Memory B cell (primary cell): ENCODE measurements around the gene SLBP.

ENCODE experiments used
- ATAC-seq: fragments of 150-1000 bp; cut with Tn5 transposase; 2 replicates; pipeline ENCODE4 v1.10.0; 2021; ENCODE audit warnings: low read depth, mild to moderate bottlenecking, moderate library complexity
- DNase-seq, 2 donors: peaks; one replicate each; pipeline ENCODE4 v3.0.0; 2022; ENCODE audit warnings: low spot score in 2 of 2
- H3K27ac Mint-ChIP-seq: one replicate; pipeline ENCODE4 v1.8.0; 2022; ENCODE audit warnings: mild to moderate bottlenecking, moderate library complexity, mixed read lengths
- H3K27me3 Mint-ChIP-seq: one replicate; pipeline ENCODE4 v1.8.0; 2022; ENCODE audit warnings: mixed read lengths
- H3K36me3 Mint-ChIP-seq: one replicate; pipeline ENCODE4 v1.8.0; 2022; ENCODE audit warnings: mild to moderate bottlenecking, mixed read lengths
- H3K4me1 Mint-ChIP-seq: one replicate; pipeline ENCODE4 v1.8.0; 2022; ENCODE audit warnings: mixed read lengths
- H3K4me3 Mint-ChIP-seq: one replicate; pipeline ENCODE4 v1.8.0; 2022; ENCODE audit warnings: mild to moderate bottlenecking, moderate library complexity, mixed read lengths
- H3K9me3 Mint-ChIP-seq: one replicate; pipeline ENCODE4 v1.8.0; 2022; ENCODE audit warnings: mixed read lengths

Gene SLBP

DNA sequence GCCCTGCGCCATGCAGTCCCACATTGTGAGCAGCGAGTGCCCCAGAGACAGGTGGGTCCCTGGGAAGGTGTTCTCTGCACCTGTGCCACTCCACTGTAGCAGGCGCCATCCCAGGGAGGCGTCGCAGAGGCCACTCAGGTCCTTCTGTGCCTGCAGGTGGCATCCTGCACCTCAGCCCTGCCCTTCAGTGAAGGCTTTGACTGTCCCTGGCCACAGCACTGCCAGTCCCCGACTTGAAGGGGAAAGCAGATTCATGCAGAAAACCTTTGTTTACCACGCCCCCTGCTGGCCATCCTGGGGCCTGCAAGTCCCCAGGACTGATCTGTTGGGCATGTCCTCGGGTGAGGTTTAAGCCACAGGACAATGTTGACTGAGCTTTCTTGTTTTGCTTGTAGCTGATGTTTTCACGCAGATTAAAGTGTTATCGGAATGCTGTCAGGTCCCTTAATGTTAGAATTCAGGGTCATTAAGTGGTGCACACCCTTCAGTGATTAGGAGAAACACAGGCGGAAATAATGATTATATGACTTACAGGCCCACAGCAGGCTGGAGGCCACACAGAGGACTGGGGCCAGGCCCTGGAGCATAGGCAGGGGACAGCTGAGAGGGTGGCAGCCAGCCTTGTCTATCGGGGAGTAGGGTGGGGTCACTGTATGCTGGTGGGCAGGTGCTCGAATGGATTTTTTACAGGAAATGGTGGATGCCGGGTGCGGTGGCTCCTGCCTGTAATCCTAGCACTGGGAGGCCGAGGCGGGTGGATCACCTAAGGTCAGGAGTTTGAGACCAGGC is 14.2 kb upstream of the SLBP start:
- peak overlapping the region; percentile 72 for H3K27ac Mint-ChIP-seq
- peak; percentile 18 for ATAC-seq
- H3K36me3 Mint-ChIP-seq = peaks cover 13% of the 10 kb centered on the region
- no peaks in the 10 kb centered on the region for H3K9me3 Mint-ChIP-seq
- H3K4me3 Mint-ChIP-seq = no peak overlapping the region
- H3K27me3 Mint-ChIP-seq = no peaks in the 10 kb centered on the region
- DNase-seq = peak; percentile 87 to 94
- H3K4me1 Mint-ChIP-seq = peaks cover 33% of the 10 kb centered on the region

DNA sequence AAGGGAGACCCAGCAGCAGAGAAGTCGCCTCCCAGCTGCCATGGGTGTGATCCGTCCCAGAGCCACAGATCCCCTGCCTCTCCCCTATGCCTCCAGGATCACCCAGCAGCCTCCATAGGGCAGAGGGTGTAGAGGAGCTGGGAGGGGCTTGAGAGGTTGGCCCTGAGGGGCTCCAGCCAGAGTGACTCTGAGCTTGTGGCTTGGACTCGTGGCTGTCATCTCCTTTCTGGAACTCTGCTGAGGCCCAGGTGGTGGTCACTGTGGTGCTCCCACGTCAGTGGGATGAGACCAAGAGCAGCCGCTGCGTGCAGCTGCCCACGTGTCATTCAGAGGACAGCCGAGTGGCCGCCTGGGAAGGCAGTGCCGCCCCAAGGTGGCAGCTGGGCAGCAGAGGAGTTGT is 13.4 kb upstream of the SLBP start:
- peaks cover 33% of the 10 kb centered on the region for H3K4me1 Mint-ChIP-seq
- no peak for ATAC-seq
- no peak overlapping the region for H3K27ac Mint-ChIP-seq
- H3K36me3 Mint-ChIP-seq = peaks cover 10% of the 10 kb centered on the region
- H3K27me3 Mint-ChIP-seq = no peaks in the 10 kb centered on the region
- DNase-seq = no peak
- no peaks in the 10 kb centered on the region for H3K9me3 Mint-ChIP-seq
- peak overlapping the region; percentile 12 for H3K4me3 Mint-ChIP-seq

DNA sequence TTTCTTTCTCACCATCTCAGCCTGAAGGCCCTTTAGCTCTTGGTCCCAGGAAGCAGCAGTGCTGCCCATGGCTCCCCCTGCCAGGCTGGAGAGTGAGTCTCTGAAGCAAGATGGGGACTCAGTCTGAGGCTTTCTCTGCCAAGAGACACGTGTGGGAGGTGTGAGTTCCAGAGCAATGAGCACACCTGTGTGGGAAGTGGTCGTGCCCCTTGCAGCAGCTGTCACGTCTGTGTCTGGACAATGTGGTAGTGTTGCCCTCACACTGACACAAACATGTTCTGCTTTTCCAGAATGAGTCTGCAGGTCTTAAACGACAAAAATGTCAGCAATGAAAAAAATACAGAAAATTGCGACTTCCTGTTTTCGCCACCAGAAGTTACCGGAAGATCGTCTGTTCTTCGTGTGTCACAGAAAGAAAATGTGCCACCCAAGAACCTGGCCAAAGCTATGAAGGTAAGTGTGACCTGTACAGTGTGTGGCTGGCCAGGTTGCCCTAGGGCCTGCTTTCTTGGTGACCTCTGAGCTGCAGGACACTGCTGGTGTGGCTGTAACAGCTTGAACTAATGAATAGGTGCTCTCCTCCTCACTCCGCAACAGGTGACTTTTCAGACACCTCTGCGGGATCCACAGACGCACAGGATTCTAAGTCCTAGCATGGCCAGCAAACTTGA is 11.1 kb upstream of the SLBP start:
- H3K4me1 Mint-ChIP-seq = peaks cover 44% of the 10 kb centered on the region
- H3K36me3 Mint-ChIP-seq = peaks cover 9% of the 10 kb centered on the region
- peak overlapping the region; percentile 85 for H3K4me3 Mint-ChIP-seq
- DNase-seq = peak; percentile 59 to 68
- H3K27me3 Mint-ChIP-seq = no peaks in the 10 kb centered on the region
- peak overlapping the region; percentile 96 for H3K27ac Mint-ChIP-seq
- H3K9me3 Mint-ChIP-seq = no peaks in the 10 kb centered on the region
- peak; percentile 55 for ATAC-seq

DNA sequence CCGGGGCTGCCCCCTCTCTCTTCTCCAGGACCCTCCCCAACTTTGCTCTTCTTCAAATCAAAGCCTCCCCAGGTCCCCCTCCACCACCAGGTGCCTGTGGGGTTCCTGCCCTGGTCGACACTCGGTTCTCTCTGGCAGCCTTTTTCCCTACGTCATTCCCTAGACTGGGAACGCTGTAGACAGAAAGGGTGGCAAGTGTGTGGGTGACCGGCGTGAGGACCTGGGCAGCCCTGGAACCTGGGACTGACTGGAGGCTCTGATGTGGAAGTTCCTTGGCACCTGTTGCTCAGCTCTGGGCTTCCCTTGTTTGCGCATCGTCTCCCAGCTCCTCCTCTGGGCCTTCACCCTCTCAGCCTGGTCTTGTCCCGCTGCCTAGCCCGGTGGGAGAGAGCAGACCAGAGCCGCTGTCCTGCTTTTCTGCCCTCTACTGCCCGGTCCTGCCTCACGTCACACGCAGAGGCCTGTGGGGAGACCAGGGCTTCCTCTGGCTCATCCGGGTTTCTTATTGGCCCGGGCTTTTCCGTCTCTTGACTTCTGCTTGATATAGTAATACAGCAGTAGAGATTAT is 10.5 kb upstream of the SLBP start:
- ATAC-seq = no peak
- no peaks in the 10 kb centered on the region for H3K9me3 Mint-ChIP-seq
- peaks cover 47% of the 10 kb centered on the region for H3K4me1 Mint-ChIP-seq

DNA sequence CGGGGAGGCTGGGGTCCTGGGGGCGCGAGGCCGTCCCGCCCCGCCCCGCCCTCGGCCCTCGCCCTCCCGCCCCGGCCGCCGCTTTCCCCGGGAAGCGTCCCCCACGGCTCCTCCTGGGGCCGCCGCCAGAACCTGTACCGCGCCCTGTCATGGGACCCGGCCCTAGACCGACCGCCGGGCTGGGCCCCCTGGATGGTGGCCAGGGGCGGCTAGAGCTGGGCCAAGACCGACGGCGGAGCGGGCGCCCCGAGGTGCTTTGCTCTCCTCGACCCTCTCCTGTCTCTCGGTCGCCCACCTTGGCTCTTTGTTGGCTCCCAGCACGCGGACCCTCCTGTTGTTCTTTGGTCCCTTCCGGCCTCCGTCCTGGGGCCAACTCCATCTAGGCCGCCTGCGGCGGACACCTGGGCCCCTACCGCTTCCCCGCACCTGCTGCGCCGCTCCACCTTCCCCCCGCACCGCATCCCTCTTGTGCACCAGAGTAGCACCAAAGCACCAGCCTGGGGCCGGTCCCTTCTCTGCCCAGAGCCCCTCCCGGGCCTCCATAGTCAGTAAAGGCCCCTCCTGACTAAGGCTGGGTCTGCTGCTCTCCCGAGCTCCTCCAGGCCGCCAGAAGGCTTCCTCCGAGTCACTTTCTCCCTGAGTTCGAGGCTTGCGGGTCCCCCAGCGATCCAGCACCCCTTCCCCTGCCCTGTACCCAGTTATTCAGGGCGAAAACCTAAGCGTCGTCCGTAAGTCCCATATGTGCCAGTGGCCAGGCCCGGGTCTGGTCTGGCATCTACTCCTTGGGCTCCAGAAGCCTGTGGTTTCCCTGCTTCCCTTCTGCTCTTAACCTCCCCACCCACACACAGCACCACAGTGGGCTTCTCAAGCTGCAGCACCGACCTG is 9.8 kb upstream of the SLBP start:
- Mint-ChIP-seq H3K9me3 (no peaks in the 10 kb centered on the region), H3K4me3 (peak overlapping the region; percentile 85), H3K36me3 (peaks cover 8% of the 10 kb centered on the region), H3K27ac (peak overlapping the region; percentile 96), H3K4me1 (peaks cover 43% of the 10 kb centered on the region), H3K27me3 (no peaks in the 10 kb centered on the region)
- ATAC-seq (no peak), DNase-seq (no peak)

More for the DNA sequence above, 10.5 kb upstream of the SLBP start:
- H3K27me3 Mint-ChIP-seq = no peaks in the 10 kb centered on the region
- H3K4me3 Mint-ChIP-seq = peak overlapping the region; percentile 85
- H3K27ac Mint-ChIP-seq = peak overlapping the region; percentile 96
- DNase-seq = no peak
- peaks cover 8% of the 10 kb centered on the region for H3K36me3 Mint-ChIP-seq

- ATAC-seq = peak; percentile 79
- Mint-ChIP-seq H3K27ac (peak within 1 kb of the TSS; percentile 96), H3K4me3 (peak within 1 kb of the TSS; percentile 90), H3K4me1 (peaks cover 38% of the 10 kb centered on the region), H3K27me3 (no peaks in the 10 kb centered on the region), H3K9me3 (no peaks in the 10 kb centered on the region), H3K36me3 (peaks cover 3% of the 10 kb centered on the region)
- peak; percentile 84 to 92 for DNase-seq
These were observed 9.0 kb upstream of the SLBP start, which contains the start of the genes TACC3 and TMEM129 for GRCh38 chr4:1721003-1721665. Gene TACC3 (plus strand): TSS chr4:1721521. CDS start chr4:1723422, 1,901 bp downstream. Gene TMEM129 (minus strand): TSS chr4:1721323. CDS start chr4:1720837, 486 bp downstream.

- H3K4me3 Mint-ChIP-seq = peak overlapping the region; percentile 90
- ATAC-seq = no peak
These were observed 8.3 kb upstream of the SLBP start for GRCh38 chr4:1720163-1720983.

DNA sequence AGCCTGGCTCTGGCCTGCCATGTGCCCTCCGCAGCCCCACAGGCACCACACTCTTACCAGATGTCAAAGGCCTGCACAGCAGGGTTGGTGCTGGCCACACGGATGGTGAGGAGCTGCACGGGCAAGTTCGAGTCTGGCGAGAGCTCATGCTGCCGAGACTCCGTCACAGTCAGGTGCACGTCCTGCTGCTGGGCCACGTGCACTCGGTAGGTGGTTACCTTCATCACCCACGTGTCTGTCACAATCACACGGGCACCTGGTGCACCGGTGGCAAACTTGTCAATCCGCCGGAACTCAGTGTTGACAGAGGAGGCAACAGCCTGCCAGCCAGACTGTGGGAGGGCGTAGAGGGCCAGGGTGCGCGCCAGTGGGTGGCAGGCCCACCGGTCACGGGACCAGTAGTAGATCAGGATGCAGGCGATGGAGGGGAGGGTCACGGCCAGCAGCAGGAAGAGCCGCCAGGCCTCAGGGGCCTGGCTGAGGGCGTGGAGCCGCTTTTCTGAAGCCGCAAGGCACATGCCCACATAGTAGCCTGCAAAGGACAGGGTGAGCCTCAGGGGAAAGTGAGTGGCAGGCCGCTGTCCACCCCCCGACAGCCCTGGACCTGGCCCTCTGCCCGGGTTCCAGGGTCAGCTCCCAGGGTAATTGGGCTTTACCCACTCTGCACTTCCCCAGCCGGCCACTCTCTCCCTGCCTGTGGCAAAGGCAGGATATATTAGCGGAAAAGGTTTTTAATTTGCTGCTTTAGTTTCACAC is 6.2 kb upstream of the SLBP start:
- H3K36me3 Mint-ChIP-seq = peaks cover 3% of the 10 kb centered on the region
- peak overlapping the region; percentile 67 for H3K27ac Mint-ChIP-seq
- H3K4me1 Mint-ChIP-seq = peaks cover 46% of the 10 kb centered on the region
- ATAC-seq (peak; percentile 6), DNase-seq (peak in 1 of 2 donors; percentile 43)
- H3K27me3 Mint-ChIP-seq = no peaks in the 10 kb centered on the region
- no peaks in the 10 kb centered on the region for H3K9me3 Mint-ChIP-seq
- no peak overlapping the region for H3K4me3 Mint-ChIP-seq

More at GRCh38 chr4:1720163-1720983, 8.3 kb upstream of the SLBP start:
- Mint-ChIP-seq H3K27ac (peak overlapping the region; percentile 90), H3K9me3 (no peaks in the 10 kb centered on the region), H3K27me3 (no peaks in the 10 kb centered on the region), H3K4me1 (peaks cover 40% of the 10 kb centered on the region), H3K36me3 (peaks cover 3% of the 10 kb centered on the region)
- peak in 1 of 2 donors; percentile 48 for DNase-seq

DNA sequence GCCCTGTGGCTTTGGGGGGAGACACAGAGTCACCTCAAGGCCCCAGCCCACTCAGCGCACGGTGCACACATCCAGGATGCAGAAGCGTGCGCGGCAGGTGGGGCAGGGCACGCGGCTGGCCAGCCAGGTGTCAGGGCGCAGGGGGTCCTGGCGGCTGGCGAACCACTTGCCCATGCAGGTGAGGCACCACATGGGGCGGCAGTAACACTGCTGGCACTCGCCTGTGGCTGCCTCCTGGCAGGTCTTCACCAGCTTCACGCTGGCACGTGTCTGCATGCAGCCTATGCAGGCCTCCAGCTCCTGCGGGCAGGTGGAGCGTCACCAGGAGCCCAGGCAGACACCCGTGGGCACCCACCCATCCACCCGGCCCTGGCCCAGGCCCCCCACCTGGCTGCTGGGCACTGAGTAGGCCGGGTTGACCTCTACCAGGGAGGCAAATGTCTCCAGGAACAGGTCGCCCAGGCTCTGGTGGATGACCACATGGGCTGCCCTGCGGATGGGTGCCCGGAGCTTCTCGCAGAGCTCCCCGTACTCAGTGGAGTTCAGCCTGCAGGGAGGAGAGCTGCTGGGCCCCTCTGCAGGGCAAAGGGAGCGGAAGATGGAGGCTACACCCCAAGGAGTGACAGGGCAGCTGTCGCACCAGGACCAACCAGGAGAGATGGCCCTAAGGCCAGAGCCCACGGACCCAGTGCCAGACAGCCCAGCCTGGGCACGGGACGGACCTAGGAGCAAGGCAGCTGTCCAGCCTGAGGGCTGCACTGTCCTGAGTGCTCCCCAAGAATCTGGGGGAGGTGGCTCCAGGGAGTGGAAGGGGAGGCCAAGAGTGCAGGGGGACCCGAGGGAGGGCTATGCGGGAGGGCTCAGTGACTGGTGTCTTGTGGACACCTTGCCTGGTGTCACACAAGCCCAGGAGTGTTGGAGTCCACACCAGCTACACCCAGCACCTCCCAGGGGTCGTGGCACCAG is 5.3 kb upstream of the SLBP start:
- H3K27ac Mint-ChIP-seq = peak overlapping the region; percentile 67
- H3K4me1 Mint-ChIP-seq = peaks cover 38% of the 10 kb centered on the region
- ATAC-seq (no peak), DNase-seq (no peak)
- peaks cover 3% of the 10 kb centered on the region for H3K36me3 Mint-ChIP-seq
- no peak overlapping the region for H3K4me3 Mint-ChIP-seq
- no peaks in the 10 kb centered on the region for H3K27me3 Mint-ChIP-seq
- H3K9me3 Mint-ChIP-seq = no peaks in the 10 kb centered on the region

- Mint-ChIP-seq H3K27me3 (no peaks in the 10 kb centered on the region), H3K9me3 (no peaks in the 10 kb centered on the region), H3K27ac (peak overlapping the region; percentile 79), H3K4me1 (peaks cover 33% of the 10 kb centered on the region), H3K36me3 (peaks cover 4% of the 10 kb centered on the region), H3K4me3 (no peak overlapping the region)
- DNase-seq (no peak), ATAC-seq (no peak)
These were observed 4.2 kb upstream of the SLBP start for GRCh38 chr4:1716065-1716945.
